Duodenal mucosa (tissue), 2 donors: ENCODE results near the gene CD79A.

Source experiments
- H3K27ac ChIP-seq: one replicate; pipeline ENCODE4 v1.7.0; 2013; ENCODE audit warnings: low read depth, low read length
- H3K27me3 ChIP-seq, 2 donors: one replicate each; pipeline ENCODE4 v1.7.0; 2013; ENCODE audit warnings: low read length in 2 of 2, control low read depth in 1 of 2; ENCODE audit not compliant: insufficient read depth in 2 of 2, control insufficient read depth in 1 of 2
- H3K36me3 ChIP-seq, 2 donors: one replicate each; pipeline ENCODE4 v1.7.0; 2013; ENCODE audit warnings: low read length in 2 of 2, control low read depth in 1 of 2; ENCODE audit not compliant: insufficient read depth in 2 of 2, control insufficient read depth in 1 of 2
- H3K4me1 ChIP-seq, 2 donors: one replicate each; pipeline ENCODE4 v1.7.0; 2013; ENCODE audit warnings: low read length in 2 of 2, control low read depth in 1 of 2; ENCODE audit not compliant: insufficient read depth in 2 of 2, control insufficient read depth in 1 of 2
- H3K4me3 ChIP-seq, 2 donors: one replicate each; pipeline ENCODE4 v1.7.0; 2013; ENCODE audit warnings: low read length in 2 of 2, low read depth in 1 of 2
- H3K9ac ChIP-seq, 2 donors: one replicate each; pipeline ENCODE4 v1.7.0; 2013; ENCODE audit warnings: low read length in 2 of 2, low read depth in 1 of 2
- H3K9me3 ChIP-seq, 2 donors: one replicate each; pipeline ENCODE4 v1.7.0; 2013; ENCODE audit warnings: low read length in 2 of 2, control low read depth in 1 of 2; ENCODE audit not compliant: control insufficient read depth in 1 of 2

CD79A gene

GRCh38 chr19:41895745-41896580 lies 18.9 kb downstream of the CD79A start:
- Histone ChIP-seq H3K9ac (no peak overlapping the region), H3K4me3 (no peak overlapping the region), H3K36me3 (peaks cover 40 to 70% of the 10 kb centered on the region in 2 donors), H3K27me3 (no peaks in the 10 kb centered on the region), H3K4me1 (no peaks in the 10 kb centered on the region), H3K27ac (no peak overlapping the region), H3K9me3 (no peaks in the 10 kb centered on the region)

- H3K9ac ChIP-seq: no peak overlapping the region
- H3K4me1 ChIP-seq: no peaks in the 10 kb centered on the region
- H3K27ac ChIP-seq: no peak overlapping the region
- no peaks in the 10 kb centered on the region for H3K9me3 ChIP-seq
- no peak overlapping the region for H3K4me3 ChIP-seq
- peaks cover 40 to 71% of the 10 kb centered on the region in 2 donors for H3K36me3 ChIP-seq
- H3K27me3 ChIP-seq: no peaks in the 10 kb centered on the region
These were observed 19.5 kb downstream of the CD79A start for GRCh38 chr19:41896581-41896942.

DNA sequence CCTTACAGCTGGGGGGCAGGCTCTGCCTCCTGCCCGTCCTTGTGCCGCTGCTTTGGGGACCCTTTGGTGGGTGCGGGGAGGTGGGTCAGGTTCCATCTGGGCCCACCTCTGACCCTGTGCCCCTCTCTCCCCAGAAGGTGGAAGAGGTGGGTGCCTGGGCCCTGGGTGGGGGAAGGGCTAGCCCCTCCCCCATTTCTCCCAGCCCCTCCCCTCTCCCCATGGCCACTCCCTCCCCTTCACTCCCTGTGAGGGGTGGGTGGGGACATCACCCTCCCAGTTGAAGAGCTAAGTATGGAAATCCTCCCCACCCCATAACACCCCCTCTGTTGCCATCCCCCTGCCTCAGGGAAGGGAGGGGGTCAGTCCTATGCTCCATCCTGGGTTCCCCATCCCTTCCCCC lies 20.1 kb downstream of the CD79A start:
- Histone ChIP-seq H3K36me3 (peaks cover 40 to 71% of the 10 kb centered on the region in 2 donors), H3K9ac (no peak overlapping the region), H3K4me1 (no peaks in the 10 kb centered on the region), H3K27ac (no peak overlapping the region), H3K4me3 (no peak overlapping the region), H3K9me3 (no peaks in the 10 kb centered on the region), H3K27me3 (no peaks in the 10 kb centered on the region)

GRCh38 chr19:41897820-41898219 lies 20.7 kb downstream of the CD79A start:
- Histone ChIP-seq H3K9ac (no peak overlapping the region), H3K36me3 (peaks cover 41 to 71% of the 10 kb centered on the region in 2 donors)

DNA sequence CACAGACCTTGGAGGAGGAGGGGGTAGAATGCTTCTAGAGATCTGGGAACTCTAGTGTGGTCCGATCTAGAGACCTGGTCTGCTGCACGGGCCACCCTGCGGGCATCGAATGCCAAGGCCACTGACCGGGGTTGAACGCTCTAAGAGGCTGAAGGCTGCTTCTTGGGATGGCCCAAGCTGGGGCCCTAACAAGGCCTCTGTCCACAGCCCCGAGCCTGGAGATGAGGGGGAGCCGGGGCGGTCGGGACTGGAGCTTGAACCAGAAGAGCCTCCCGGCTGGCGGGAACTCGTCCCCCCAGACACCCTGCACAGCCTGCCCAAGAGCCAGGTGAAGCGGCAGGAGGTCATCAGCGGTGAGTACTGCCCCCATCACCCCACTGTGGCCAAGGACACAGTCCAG lies 21.2 kb downstream of the CD79A start:
- peaks cover under 1% of the 10 kb centered on the region in 2 donors for H3K4me1 ChIP-seq
- peaks cover 43 to 73% of the 10 kb centered on the region in 2 donors for H3K36me3 ChIP-seq
- H3K9me3 ChIP-seq: no peaks in the 10 kb centered on the region
- H3K9ac ChIP-seq: no peak overlapping the region
- no peaks in the 10 kb centered on the region for H3K27me3 ChIP-seq
- H3K27ac ChIP-seq: no peak overlapping the region
- H3K4me3 ChIP-seq: no peak overlapping the region

More at GRCh38 chr19:41897820-41898219, 20.7 kb downstream of the CD79A start:
- Histone ChIP-seq H3K27me3 (no peaks in the 10 kb centered on the region), H3K9me3 (no peaks in the 10 kb centered on the region), H3K4me3 (no peak overlapping the region), H3K4me1 (no peaks in the 10 kb centered on the region), H3K27ac (no peak overlapping the region)

- no peaks in the 10 kb centered on the region for H3K9me3 ChIP-seq
- no peak overlapping the region for H3K4me3 ChIP-seq
- H3K27ac ChIP-seq: no peak overlapping the region
- H3K9ac ChIP-seq: no peak overlapping the region
- no peaks in the 10 kb centered on the region for H3K27me3 ChIP-seq
- peaks cover 43 to 79% of the 10 kb centered on the region in 2 donors for H3K36me3 ChIP-seq
- H3K4me1 ChIP-seq: peaks cover 10 to 17% of the 10 kb centered on the region in 2 donors
These were observed 24.8 kb downstream of the CD79A start for GRCh38 chr19:41901707-41902360.

GRCh38 chr19:41902594-41902993 lies 25.5 kb downstream of the CD79A start:
- H3K9ac ChIP-seq: no peak overlapping the region
- H3K36me3 ChIP-seq: peaks cover 46 to 81% of the 10 kb centered on the region in 2 donors
- no peaks in the 10 kb centered on the region for H3K27me3 ChIP-seq
- H3K4me3 ChIP-seq: no peak overlapping the region
- H3K9me3 ChIP-seq: no peaks in the 10 kb centered on the region
- H3K27ac ChIP-seq: no peak overlapping the region
- peaks cover 10 to 17% of the 10 kb centered on the region in 2 donors for H3K4me1 ChIP-seq

- Histone ChIP-seq H3K9ac (peak overlapping the region in 1 of 2 donors; percentile 49), H3K4me1 (peaks cover 10 to 17% of the 10 kb centered on the region in 2 donors), H3K27ac (peak overlapping the region; percentile 78), H3K27me3 (no peaks in the 10 kb centered on the region), H3K4me3 (no peak overlapping the region), H3K9me3 (no peaks in the 10 kb centered on the region), H3K36me3 (peaks cover 43 to 73% of the 10 kb centered on the region in 2 donors)
These were observed 26.3 kb downstream of the CD79A start for GRCh38 chr19:41903193-41903953.

GRCh38 chr19:41904118-41904870 lies 27.2 kb downstream of the CD79A start:
- Histone ChIP-seq H3K9ac (peak overlapping the region; percentile 60 to 82), H3K27ac (peak overlapping the region; percentile 78), H3K27me3 (no peaks in the 10 kb centered on the region), H3K4me3 (peak overlapping the region; percentile 41 to 64), H3K36me3 (peaks cover 43 to 64% of the 10 kb centered on the region in 2 donors), H3K4me1 (peaks cover 10 to 17% of the 10 kb centered on the region in 2 donors), H3K9me3 (no peaks in the 10 kb centered on the region)
